Left ventricle myocardium superior (tissue), 1 donor: ENCODE data around the gene NTM. TPM values are rescaled to one million over a fixed set of nuclear protein-coding genes. Genes with fewer than 3 reads are reported as not detected.
A peak's percentile ranks its signal among the peaks of the same experiment; 100 is the strongest.
"Not testable (repeated sequence)": the region's sequence is repeated elsewhere in the genome, so short reads cannot be mapped to it uniquely, and the experiment has no call there.

Source experiments
- ATAC-seq: fragments of 200-7000 bp; cut with Tn5 transposase; one replicate; pipeline ENCODE4 v1.9.1; 2020; ENCODE audit warnings: mild to moderate bottlenecking, moderate library complexity
- DNase-seq: peaks from one replicate; pipeline ENCODE4 v3.0.0-alpha.2; 2020
- intact Hi-C: fragments of 100-400 bp; cut with micrococcal nuclease; formaldehyde crosslinking; loops from one replicate; pipeline ENCODE4 v1.11.0; 2022
- total RNA-seq: library from RNA; stranded (reverse); fragmentation: NEBNext Ultra II Directional; extraction: Animal tissue kit (Norgen Biotek cat#: 25700); gene quantifications from one replicate; pipeline ENCODE4 v1.2.1, GENCODE V29; 2021
- donor health status: DM: no; HTN: yes; CAD: no; lungs with severe emphysema.

The NTM gene
- total RNA-seq, 1 donor from 2014 or later: 3.3 TPM

DNA sequence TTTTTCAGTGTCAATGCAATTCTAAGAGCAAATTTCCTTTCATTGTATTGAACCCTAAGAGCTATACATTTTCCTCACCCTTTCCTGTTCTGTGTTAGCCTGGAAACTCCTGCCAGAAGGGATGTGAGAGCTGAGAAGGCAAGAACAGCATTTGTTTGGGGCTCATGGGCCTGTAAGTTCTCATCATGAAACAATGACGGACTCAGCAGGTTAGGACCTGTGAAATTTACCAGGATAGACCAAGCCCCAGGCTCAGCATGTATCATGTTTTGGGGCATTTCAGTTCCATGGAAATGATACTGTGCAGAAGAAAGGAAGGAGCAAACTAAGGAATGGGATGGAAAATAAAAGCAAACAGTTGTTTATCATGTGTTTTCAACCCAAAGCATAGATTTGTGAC lies 41.6 kb downstream of the NTM start:
- DNase-seq (no peak), ATAC-seq (no peak)
- intact Hi-C loops: no loop called here

GRCh38 chr11:131413217-131413616 lies 42.8 kb downstream of the NTM start:
- no peak for DNase-seq
- ATAC-seq: no peak
- intact Hi-C loops: no loop called here

- no peak for ATAC-seq
- DNase-seq: no peak
- intact Hi-C loops: no loop called here
Observed at GRCh38 chr11:131418189-131418588, 47.8 kb downstream of the NTM start.

GRCh38 chr11:131421066-131421855 lies 50.8 kb downstream of the NTM start:
- intact Hi-C loops: no loop called here
- DNase-seq: no peak
- ATAC-seq: no peak

- DNase-seq (no peak), ATAC-seq (no peak)
- intact Hi-C loops: no loop called here
Observed at GRCh38 chr11:131422029-131422428, 51.6 kb downstream of the NTM start.

DNA sequence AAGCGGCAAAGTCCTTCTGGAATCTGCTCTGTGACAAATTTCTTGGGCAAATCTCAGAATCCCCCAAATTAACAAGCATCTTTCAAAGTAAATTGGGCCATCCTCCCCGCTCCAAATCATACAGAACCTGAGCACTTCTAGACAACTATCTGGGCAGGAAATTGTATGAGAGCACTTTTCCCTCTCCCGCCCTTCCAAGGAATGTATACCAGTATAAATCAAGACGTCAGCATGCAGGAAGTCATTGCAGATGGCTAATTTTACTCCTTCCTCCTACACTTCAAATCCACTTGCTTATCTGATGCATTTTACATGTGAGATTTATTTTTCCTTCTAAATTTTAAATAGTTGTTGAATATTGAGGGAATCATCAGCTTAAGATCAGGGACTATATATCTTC lies 52.1 kb downstream of the NTM start:
- no peak for ATAC-seq
- no peak for DNase-seq
- intact Hi-C loops: no loop called here

DNA sequence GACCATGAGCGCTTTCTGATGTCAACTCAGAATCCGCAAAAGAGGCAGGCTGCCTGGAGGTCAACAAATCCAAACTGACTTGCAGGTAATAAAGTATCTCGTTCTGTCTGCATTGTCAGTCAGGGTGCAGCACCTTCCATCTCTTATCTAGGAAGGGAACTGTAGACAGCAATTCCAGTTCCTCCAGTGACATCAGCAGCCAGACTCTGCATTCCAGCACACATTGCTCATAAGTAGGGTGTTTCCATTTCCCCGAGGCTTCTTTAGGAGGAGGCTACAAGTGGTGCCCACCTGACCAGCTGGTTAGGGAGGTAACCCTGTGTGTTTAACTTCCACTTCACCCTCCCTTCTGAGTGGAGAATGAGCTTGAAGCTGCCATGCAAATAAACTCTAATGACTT lies 53.3 kb downstream of the NTM start:
- intact Hi-C loops: no loop called here
- no peak for ATAC-seq

GRCh38 chr11:131424257-131424876 lies 54.0 kb downstream of the NTM start:
- DNase-seq, intact Hi-C loops, ATAC-seq: not testable (repeated sequence)

More for the DNA sequence above, 53.3 kb downstream of the NTM start:
- DNase-seq: no peak

- intact Hi-C loops: no loop called here
- no peak for DNase-seq
- ATAC-seq: no peak
Observed at GRCh38 chr11:131425285-131425684, 54.9 kb downstream of the NTM start.

GRCh38 chr11:131428853-131429252 lies 58.4 kb downstream of the NTM start:
- ATAC-seq (no peak), DNase-seq (no peak)
- intact Hi-C loops: no loop called here

DNA sequence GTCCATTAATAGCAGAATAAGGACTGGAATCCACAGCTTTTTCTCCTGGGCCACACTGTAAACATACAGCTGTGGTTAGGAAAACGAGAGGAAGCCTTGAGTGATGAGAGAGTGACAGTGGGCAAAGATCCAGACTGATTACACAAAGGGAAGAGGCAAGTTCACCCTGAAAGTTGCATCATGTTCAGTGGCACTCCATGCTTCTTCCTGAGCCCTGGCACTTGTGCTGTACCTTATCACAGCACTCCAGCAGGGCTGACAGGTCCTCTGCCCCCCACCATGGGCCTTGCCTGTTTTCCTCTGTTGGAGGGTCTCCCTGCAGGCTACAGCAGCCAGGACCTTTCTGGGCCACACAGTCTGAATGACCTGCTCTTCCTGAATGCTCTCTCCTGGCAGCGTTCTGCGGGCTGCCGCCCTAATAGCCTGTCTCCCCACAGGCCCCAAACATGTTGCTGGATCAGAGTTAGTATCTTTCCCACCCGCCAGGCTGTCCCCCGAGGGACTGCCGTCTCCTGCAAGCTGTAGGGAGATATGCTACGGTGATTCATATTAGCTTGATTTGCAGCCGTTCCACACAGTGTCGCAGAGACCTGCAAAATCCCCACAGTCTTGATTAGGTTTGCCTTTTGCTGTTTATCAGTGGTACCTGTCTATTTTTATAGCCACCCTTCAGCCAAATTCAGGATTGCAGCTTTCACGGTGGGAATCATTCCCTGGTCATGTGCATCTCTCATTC lies 60.2 kb downstream of the NTM start:
- DNase-seq (no peak), ATAC-seq (peak; percentile 68)
- intact Hi-C loops: no loop called here

GRCh38 chr11:131441051-131441810 lies 70.8 kb downstream of the NTM start:
- no peak for DNase-seq
- intact Hi-C loops: no loop called here
- no peak for ATAC-seq

DNA sequence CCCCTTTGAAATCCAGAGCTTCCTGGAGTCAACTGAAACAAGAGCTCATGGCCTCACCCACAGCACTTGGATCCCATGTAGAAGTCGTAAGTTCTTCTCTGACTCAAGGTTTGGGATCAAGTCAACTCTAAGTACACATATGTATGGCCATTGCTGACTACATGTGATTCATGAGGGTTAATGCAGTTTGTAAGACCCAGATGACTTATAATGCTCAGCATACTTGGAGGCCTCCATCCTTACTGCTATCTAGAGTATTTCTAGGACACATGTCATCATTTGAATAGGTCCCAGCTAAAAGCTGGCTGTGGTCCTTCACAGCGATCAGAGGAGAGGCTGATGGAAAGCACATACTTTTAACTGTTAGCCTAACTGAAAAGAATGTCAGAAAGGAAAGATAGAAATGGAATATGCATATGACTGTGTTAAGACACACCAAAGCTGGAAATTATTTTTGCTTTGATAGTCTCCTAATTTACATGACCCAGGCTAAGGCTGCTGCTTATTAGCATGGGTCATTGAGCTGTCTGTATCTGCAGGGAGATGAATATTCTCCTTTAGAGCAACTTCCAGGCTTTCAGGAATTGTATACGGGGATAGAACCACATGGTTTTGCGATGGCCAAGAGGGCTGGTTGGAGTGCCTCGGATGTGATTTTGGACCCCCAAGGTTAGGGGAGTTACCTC lies 76.3 kb downstream of the NTM start:
- intact Hi-C loops: no loop called here
- peak; percentile 49 for ATAC-seq

GRCh38 chr11:131447277-131447815 lies 76.9 kb downstream of the NTM start:
- ATAC-seq (no peak), DNase-seq (no peak)
- intact Hi-C loops: no loop called here

More for the DNA sequence above, 76.3 kb downstream of the NTM start:
- DNase-seq: no peak

GRCh38 chr11:131447898-131448297 lies 77.5 kb downstream of the NTM start:
- DNase-seq (no peak), ATAC-seq (no peak)
- intact Hi-C loops: no loop called here

- intact Hi-C loops: no loop called here
- no peak for DNase-seq
- no peak for ATAC-seq
Observed at GRCh38 chr11:131449036-131450019, 78.9 kb downstream of the NTM start.

GRCh38 chr11:131454490-131454889 lies 84.1 kb downstream of the NTM start:
- intact Hi-C loops: no loop called here
- DNase-seq: no peak
- ATAC-seq: no peak

DNA sequence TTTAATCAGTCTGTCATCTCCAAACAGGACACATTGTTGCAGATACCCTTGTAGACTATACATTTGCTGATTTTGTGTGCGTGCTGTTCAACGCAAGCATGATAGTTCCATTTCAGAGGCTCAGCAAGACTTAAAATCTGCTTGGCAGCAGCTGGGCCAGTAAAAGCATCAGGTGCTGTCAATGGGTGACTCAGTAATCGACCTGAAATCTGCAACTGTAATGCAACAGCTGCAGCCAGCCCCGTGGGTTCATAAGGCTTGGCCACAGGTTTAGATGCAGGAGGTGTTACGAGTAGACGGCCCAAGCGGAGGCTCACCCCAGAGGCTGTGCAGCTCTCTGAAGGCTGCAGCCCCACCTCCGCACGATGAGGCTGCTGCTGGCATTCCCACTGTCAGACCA lies 84.6 kb downstream of the NTM start:
- intact Hi-C loops: no loop called here
- ATAC-seq: no peak
- DNase-seq: no peak
